GM19463 (cell line): ENCODE measurements around the gene ZBTB34.

Source experiments
- ATAC-seq: cut with Tn5 transposase; IDR thresholded peaks from one replicate; pipeline ENCODE4 v1.9.1; 2021; ENCODE audit warnings: mild to moderate bottlenecking, moderate library complexity; ENCODE audit not compliant: unreplicated experiment

The ZBTB34 gene

DNA sequence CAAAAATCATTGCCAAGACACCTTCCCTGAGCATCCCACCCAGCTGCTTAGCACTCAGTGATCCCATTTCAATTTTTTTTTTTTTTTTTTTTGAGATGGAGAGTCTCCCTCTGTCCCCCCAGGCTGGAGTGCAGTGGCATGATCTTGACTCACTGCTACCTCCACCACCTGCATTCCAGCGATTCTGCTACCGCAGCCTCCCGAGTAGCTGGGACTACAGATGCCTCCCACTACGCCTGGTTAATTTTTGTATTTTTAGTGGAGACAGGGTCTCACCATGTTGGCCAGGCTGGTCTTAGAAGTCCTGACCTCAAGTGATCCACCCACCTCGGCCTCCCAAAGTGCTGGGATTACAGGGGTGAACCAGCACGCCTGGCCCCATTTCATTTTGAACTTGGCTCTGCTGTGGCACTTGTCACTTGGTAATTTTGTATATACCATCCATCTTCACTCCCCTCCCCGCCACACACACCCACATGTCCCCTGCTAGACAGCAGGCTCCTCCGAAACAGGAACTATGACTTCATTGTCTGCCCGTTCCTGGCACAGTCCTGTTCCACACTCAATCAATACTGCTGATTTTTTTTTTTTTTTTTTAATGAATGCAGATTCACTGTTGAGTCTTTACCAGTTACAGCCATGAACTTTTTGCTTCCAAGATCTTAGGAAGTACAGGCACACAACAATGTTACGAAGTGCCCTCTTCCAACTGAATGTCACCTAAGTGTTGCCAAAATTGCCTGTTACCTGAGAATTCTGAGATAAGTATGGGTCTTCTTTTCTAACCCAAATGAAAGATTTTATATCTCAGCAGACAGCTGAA lies 17.3 kb upstream of the ZBTB34 start:
- no peak for ATAC-seq

DNA sequence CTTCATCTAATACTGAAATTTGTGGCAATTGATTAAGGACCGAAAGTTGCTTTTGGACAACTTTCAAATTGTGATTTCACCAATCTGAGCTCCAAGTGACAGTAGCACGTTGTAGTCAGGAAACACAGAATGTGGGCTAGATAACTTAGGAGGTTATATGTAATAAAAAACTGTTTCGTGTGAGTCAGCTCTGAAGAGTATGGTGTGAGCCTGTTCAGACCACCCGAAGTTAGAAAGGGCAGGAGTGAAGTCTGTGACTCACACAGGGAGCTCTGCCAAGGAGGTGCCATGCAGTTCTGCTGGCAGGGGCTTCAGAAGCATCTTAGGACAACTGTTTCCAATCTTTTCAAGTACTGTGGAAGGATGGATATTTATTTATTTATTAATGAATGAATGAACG lies 16.4 kb upstream of the ZBTB34 start:
- ATAC-seq = no peak

GRCh38 chr9:126847051-126847450 lies 13.4 kb upstream of the ZBTB34 start:
- no peak for ATAC-seq

- no peak for ATAC-seq
These were observed 10.7 kb upstream of the ZBTB34 start for GRCh38 chr9:126849591-126850225.

GRCh38 chr9:126851286-126851880 lies 9.1 kb upstream of the ZBTB34 start:
- ATAC-seq = no peak

GRCh38 chr9:126852086-126852688 lies 8.3 kb upstream of the ZBTB34 start:
- no peak for ATAC-seq

DNA sequence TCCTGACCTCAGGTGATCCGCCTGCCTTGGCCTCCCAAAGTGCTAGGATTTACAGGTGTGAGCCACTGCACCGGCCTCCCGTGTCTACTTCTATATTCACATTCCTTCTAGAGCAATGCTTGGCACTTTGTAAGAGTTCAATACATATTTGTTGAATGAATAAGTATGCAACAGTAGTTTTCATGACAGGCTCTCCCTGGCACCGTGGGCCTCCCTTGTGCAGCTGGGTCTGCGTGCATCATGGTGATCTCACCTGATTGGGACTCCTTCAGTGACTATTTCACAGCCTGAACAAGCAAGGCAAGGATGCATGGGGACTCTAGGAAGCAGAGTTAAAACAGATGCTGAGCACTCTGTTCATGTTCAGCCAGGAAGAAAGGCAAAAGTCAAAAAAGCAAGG lies 6.8 kb upstream of the ZBTB34 start:
- no peak for ATAC-seq

DNA sequence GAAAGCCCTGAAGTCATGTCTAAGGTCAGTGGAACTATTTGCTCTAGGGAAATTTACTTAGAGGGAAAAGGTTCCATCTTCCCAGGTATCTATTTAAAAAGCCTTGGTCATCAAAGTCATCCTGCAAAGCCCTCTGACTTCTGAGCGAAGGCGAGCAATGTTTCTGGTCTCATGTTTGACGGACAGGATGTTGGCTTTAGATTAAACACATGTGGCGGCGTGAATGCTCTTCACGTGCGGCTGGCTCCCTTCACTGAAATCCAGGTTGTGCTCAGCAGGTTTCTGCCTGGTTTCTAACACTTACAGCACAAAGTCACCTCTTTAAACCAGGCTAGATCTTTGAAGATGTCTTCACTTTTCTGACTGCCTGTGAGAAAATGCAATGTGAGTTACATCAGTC lies 5.7 kb upstream of the ZBTB34 start:
- no peak for ATAC-seq

DNA sequence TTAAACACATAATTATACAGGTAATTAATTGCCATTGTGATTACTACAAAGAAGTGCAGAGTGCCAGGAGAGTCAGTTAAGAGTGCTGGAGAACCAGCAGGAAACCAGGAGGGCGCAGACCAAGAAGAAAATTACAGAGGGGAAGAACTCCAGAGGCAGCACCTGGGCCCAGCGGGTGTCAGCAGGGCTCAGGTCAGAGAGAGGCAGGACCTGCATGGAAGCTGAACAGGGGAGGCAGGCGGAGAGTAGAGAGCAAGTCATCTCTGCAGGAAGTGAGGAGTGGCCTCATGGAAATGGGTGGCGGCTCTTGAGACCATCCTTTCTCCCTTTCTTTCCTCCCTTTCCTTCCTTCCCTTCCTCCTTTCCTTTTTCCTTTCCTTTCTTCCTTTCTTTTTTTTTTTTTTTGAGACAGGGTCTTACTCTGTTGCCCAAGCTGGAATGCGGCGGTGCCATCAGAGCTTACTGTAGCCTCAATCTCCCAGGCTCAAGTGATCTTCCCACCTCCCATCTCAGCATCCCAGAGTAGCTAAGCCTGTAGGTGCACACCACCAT lies 4.0 kb upstream of the ZBTB34 start:
- no peak for ATAC-seq

DNA sequence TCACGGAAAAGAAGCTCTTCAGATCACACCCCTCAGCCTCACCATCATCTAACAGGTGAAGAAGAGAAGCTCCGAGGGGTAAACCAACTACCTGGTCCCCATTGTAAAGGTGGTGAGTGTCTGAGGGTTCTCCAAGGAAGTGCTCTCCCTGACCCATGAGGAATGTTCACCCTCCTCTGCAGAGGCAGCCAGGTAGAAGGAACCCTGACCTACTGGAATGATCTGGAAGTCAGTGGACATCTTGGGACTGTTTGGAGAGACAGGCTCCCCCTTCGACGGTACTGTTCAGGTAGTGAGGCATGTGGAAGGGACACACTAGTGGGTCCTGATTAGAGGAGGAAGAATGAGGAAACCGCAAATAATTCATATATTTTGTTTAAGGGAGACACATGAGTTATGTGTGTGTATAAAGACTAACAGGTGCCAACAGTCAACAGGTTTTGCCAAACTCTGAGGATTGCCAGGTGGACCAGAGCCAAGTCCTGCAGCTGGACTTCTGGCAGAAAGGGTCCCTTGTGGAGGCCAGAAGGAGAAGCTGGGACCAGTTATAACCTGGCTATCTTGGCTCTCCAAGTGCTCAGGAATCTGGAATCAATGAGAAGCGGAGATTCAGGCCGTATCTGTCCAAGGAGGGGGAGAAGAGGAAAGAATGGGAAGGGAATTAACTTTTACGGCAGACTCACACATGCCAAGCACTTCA lies 3.0 kb upstream of the ZBTB34 start:
- ATAC-seq = no peak

- no peak for ATAC-seq
These were observed 1.3 kb upstream of the ZBTB34 start for GRCh38 chr9:126859111-126859510.

DNA sequence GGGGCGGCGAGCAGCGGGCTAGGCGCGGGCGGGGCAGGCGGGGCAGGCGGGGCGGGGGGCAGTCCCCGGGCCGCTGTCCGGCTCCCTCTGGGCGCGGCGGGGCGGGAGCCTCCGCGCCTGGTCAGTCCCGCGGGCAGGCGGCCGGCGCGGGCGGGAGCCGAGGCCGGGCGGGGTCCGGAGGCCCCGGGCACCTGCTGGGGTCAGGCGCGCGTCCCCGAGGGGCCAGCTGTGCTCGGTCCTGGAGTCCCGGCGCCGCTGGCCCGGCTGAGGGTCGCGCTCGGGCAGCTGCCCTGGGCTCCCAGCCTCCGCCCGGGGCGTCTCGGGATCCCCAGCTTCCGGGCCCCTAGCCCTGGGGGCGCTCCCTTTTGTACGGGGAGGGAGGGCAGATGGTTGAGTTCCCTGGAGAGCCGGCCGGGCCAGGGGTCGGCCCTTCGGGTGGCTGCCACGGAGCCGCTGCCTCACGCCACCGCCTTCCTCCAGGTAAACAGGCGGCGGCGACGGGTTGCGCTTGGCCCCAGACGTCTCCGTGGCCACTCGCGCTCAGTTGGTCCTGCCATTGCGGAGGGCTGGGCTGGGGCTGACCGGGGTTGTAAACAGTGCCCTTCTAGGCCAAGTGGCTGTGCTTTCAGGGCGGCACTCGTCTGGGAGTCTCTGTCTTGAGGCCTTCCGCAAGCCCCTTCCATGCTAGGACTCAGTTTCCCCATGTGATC lies 473 bp downstream of the ZBTB34 start:
- peak; percentile 32 for ATAC-seq

GRCh38 chr9:126861707-126862103 lies 1.3 kb downstream of the ZBTB34 start:
- no peak for ATAC-seq

- no peak for ATAC-seq
These were observed 1.8 kb downstream of the ZBTB34 start for GRCh38 chr9:126862104-126862761.

DNA sequence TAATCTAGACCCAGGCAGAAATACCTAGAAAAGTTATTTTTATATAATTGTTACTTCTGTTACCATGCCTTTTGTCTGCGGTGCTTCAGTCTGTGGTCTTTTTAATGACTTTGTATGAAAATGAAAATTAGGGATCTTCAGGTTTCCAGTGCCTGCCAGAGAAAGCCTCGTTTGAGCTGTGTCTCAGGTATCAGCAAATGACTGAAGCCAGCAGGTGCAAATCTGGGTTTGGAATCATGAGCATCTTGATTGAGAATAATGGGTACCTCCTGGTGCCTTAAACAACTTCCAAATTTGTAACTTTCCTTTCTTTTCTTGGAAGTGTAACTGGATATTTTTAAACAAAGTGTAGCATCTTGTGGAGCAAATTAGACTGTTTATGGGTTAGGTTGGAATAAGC lies 4.3 kb downstream of the ZBTB34 start:
- ATAC-seq = no peak

GRCh38 chr9:126869368-126869767 lies 8.9 kb downstream of the ZBTB34 start:
- ATAC-seq = no peak

GRCh38 chr9:126872516-126872915 lies 12.1 kb downstream of the ZBTB34 start:
- no peak for ATAC-seq

DNA sequence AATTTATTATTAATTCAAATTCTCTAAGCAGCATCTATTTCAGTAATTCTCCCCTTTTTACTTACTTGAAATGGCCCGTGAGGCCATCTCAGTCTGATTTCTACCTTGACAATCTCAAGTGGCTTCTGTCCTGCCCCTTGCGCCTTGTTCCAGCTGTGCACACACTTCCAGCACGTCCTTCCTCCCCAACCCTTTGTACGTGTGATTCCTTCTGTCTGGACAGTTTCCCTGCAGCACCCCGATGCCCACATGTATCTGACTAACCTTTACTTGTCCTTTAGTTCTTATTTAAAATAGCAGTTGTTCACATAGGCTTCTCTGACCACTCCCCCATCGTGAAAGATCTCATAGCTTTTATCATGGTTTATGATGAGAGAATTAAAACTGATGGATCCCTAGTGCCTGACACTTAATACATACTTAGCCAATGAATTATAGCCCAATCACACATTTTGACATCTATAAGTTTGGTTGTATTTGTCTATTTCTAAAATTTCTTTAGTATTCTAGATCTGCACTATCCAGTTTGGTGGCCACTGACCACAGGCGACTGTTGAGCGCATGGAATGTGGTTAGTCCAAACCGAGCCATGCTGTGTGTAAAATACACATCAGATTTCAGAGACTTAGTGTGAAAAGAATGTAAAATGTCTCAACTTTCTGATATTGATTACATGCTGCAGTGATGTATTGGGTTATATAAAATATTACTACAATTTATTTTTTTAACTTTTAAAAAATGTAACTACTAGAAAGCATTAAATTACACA lies 14.3 kb downstream of the ZBTB34 start:
- no peak for ATAC-seq
